Neural crest cell (in vitro differentiated cells): ENCODE measurements around the gene UACA. TPM values are rescaled to one million over a fixed set of nuclear protein-coding genes. Genes with fewer than 3 reads are reported as not detected.

ENCODE experiments used
- DNase-seq: peaks from one replicate; pipeline ENCODE4 v3.0.0; 2021; ENCODE audit warnings: low read depth, mixed read lengths, low spot score
- H3K27ac Mint-ChIP-seq: one replicate; pipeline ENCODE4 v1.8.0; 2021; ENCODE audit warnings: mild to moderate bottlenecking, mixed read lengths; ENCODE audit not compliant: unreplicated experiment
- H3K27me3 Mint-ChIP-seq: 2 replicates; pipeline ENCODE4 v1.8.0; 2021; ENCODE audit warnings: low read depth, mild to moderate bottlenecking, mixed read lengths
- H3K36me3 Mint-ChIP-seq: 2 replicates; pipeline ENCODE4 v1.8.0; 2021; ENCODE audit warnings: low read depth, mild to moderate bottlenecking, mixed read lengths
- H3K4me1 Mint-ChIP-seq: 2 replicates; pipeline ENCODE4 v1.8.0; 2021; ENCODE audit warnings: mixed read lengths
- H3K4me3 Mint-ChIP-seq: one replicate; pipeline ENCODE4 v1.8.0; 2021; ENCODE audit warnings: mild to moderate bottlenecking, mixed read lengths
- H3K9me3 Mint-ChIP-seq: 2 replicates; pipeline ENCODE4 v1.8.0; 2021; ENCODE audit warnings: mixed read lengths
- total RNA-seq: library from RNA; stranded (reverse); gene quantifications from 2 replicates; pipeline ENCODE4 v1.2.1, GENCODE V29; 2021
- TF ChIP-seq, protein P1 (sequence below): fragments of 200-600 bp; sonication (generic); conservative IDR thresholded peaks from 2 replicates; pipeline ENCODE4 v1.5.0; 2021; ENCODE audit warnings: antibody characterized with exemption, mild to moderate bottlenecking

The UACA gene
- total RNA-seq, 1 donor from 2014 or later = 36.8 TPM

GRCh38 chr15:70704166-70704565, 59.2 kb downstream of the UACA start:
- TF ChIP-seq, protein P1, sequence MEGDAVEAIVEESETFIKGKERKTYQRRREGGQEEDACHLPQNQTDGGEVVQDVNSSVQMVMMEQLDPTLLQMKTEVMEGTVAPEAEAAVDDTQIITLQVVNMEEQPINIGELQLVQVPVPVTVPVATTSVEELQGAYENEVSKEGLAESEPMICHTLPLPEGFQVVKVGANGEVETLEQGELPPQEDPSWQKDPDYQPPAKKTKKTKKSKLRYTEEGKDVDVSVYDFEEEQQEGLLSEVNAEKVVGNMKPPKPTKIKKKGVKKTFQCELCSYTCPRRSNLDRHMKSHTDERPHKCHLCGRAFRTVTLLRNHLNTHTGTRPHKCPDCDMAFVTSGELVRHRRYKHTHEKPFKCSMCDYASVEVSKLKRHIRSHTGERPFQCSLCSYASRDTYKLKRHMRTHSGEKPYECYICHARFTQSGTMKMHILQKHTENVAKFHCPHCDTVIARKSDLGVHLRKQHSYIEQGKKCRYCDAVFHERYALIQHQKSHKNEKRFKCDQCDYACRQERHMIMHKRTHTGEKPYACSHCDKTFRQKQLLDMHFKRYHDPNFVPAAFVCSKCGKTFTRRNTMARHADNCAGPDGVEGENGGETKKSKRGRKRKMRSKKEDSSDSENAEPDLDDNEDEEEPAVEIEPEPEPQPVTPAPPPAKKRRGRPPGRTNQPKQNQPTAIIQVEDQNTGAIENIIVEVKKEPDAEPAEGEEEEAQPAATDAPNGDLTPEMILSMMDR = no peak
- H3K4me3 Mint-ChIP-seq = no peak overlapping the region
- no peak overlapping the region for H3K27ac Mint-ChIP-seq
- no peaks in the 10 kb centered on the region for H3K36me3 Mint-ChIP-seq
- H3K27me3 Mint-ChIP-seq = no peaks in the 10 kb centered on the region
- no peaks in the 10 kb centered on the region for H3K9me3 Mint-ChIP-seq
- peaks cover 32% of the 10 kb centered on the region for H3K4me1 Mint-ChIP-seq
- DNase-seq = no peak

DNA sequence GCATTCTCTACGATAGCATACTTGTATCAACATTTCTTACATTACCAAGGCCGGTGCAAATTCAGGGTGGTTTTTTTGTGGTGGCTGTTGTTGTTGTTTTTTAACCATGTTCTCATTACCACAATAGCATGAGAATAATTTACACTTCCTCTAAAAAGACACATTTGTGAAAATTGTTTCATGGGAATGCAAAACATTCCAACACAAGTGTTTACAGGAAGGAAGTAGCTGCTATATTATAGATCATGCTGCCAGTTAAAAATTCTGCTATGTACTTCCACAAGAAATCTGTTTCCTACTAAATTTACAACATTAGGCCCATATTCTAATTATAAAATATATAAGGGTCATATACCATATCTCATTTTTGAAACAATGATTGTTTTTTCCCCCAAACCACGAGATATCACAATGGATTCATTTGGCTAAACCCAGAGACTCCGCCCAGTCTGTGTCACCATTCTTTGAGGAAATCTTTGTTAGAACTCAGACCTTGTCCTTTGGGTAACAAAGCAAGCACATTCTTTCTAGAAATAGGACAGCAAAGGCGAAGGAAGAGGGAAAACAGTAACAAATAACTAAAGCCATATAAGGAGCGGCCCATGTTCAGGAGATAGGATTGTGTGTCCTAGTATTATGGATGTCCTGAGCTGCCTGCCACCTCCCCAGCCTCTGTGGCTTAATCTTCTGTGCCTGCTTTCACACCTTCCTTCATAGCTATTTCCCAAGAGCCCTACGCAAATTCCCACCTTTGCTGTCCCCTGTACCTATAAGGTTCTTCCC, 60.1 kb downstream of the UACA start:
- H3K27me3 Mint-ChIP-seq = no peaks in the 10 kb centered on the region
- TF ChIP-seq, protein P1 = no peak
- no peak overlapping the region for H3K4me3 Mint-ChIP-seq
- H3K27ac Mint-ChIP-seq = no peak overlapping the region
- H3K36me3 Mint-ChIP-seq = no peaks in the 10 kb centered on the region
- peaks cover 32% of the 10 kb centered on the region for H3K4me1 Mint-ChIP-seq
- no peaks in the 10 kb centered on the region for H3K9me3 Mint-ChIP-seq
- DNase-seq = no peak

GRCh38 chr15:70702584-70702983, 60.8 kb downstream of the UACA start:
- Mint-ChIP-seq H3K4me3 (no peak overlapping the region), H3K9me3 (no peaks in the 10 kb centered on the region), H3K4me1 (peaks cover 32% of the 10 kb centered on the region), H3K27me3 (no peaks in the 10 kb centered on the region), H3K27ac (no peak overlapping the region), H3K36me3 (no peaks in the 10 kb centered on the region)
- DNase-seq = no peak
- TF ChIP-seq, protein P1 = no peak

- Mint-ChIP-seq H3K27ac (no peak overlapping the region), H3K36me3 (no peaks in the 10 kb centered on the region), H3K4me1 (peaks cover 32% of the 10 kb centered on the region), H3K4me3 (peak overlapping the region; percentile 8), H3K9me3 (no peaks in the 10 kb centered on the region), H3K27me3 (no peaks in the 10 kb centered on the region)
- TF ChIP-seq, protein P1 = no peak
- no peak for DNase-seq
Measured at GRCh38 chr15:70701891-70702568, 61.3 kb downstream of the UACA start.

DNA sequence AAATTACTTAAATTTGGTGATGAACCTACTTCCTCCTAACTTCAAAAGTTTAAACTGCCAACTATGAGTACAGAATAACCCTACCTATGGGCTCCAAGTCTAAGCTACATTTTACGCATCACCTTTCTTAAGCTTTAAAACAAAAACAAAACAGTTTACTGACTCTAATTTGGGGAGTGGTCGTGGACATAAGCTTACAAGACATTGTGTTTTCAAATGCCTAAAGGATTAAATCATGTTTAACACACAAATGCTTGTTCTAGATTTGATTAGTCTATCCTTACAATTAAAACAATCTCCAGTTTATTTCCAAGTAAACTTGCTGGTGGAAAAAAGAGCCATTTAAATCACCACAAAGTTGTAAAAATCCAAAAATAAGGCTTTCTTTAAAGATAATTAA, 62.2 kb downstream of the UACA start:
- TF ChIP-seq, protein P1 = no peak
- no peaks in the 10 kb centered on the region for H3K36me3 Mint-ChIP-seq
- no peak for DNase-seq
- H3K4me1 Mint-ChIP-seq = peaks cover 32% of the 10 kb centered on the region
- no peak overlapping the region for H3K4me3 Mint-ChIP-seq
- no peaks in the 10 kb centered on the region for H3K27me3 Mint-ChIP-seq
- no peak overlapping the region for H3K27ac Mint-ChIP-seq
- H3K9me3 Mint-ChIP-seq = no peaks in the 10 kb centered on the region
